Endothelial cell (in vitro differentiated cells): ENCODE results near the gene DPM2. TPM values are rescaled to one million over a fixed set of nuclear protein-coding genes. Genes with fewer than 3 reads are reported as not detected.

ENCODE experiments used
- DNase-seq: peaks from one replicate; pipeline ENCODE4 v3.0.0; 2021; ENCODE audit warnings: low spot score
- H3K27ac Mint-ChIP-seq: one replicate; pipeline ENCODE4 v1.8.0; 2021; ENCODE audit warnings: mixed read lengths, inconsistent platforms; ENCODE audit not compliant: unreplicated experiment
- H3K27me3 Mint-ChIP-seq: one replicate; pipeline ENCODE4 v1.8.0; 2021; ENCODE audit warnings: mild to moderate bottlenecking, moderate library complexity, mixed read lengths, inconsistent platforms; ENCODE audit not compliant: unreplicated experiment
- H3K36me3 Mint-ChIP-seq: one replicate; pipeline ENCODE4 v1.8.0; 2021; ENCODE audit warnings: mild to moderate bottlenecking, low read depth, mixed read lengths, inconsistent platforms; ENCODE audit not compliant: unreplicated experiment
- H3K4me1 Mint-ChIP-seq: one replicate; pipeline ENCODE4 v1.8.0; 2021; ENCODE audit warnings: mild to moderate bottlenecking, mixed read lengths, inconsistent platforms; ENCODE audit not compliant: unreplicated experiment
- H3K4me3 Mint-ChIP-seq: one replicate; pipeline ENCODE4 v1.8.0; 2021; ENCODE audit warnings: mild to moderate bottlenecking, mixed read lengths, inconsistent platforms; ENCODE audit not compliant: unreplicated experiment
- H3K9me3 Mint-ChIP-seq: one replicate; pipeline ENCODE4 v1.8.0; 2021; ENCODE audit warnings: mixed read lengths, inconsistent platforms; ENCODE audit not compliant: unreplicated experiment
- CTCF ChIP-seq: fragments of 200-600 bp; sonication (generic); IDR thresholded peaks from one replicate; pipeline ENCODE4 v1.5.0; 2021; ENCODE audit warnings: antibody characterized with exemption; ENCODE audit not compliant: unreplicated experiment
- total RNA-seq: library from RNA; stranded (reverse); fragmentation: NEBNext Ultra II Directional; extraction: Animal tissue kit (Norgen Biotek cat#: 25700); gene quantifications from one replicate; pipeline ENCODE4 v1.2.1, GENCODE V29; 2021; ENCODE audit not compliant: unreplicated experiment

DPM2 gene
- total RNA-seq, 1 donor from 2014 or later, result 31.5 TPM

GRCh38 chr9:127890053-127890452 lies 47.6 kb downstream of the DPM2 start:
- Mint-ChIP-seq H3K4me3 (no peak overlapping the region), H3K27ac (no peak overlapping the region), H3K27me3 (no peaks in the 10 kb centered on the region), H3K9me3 (no peaks in the 10 kb centered on the region), H3K4me1 (peaks cover 9% of the 10 kb centered on the region), H3K36me3 (peaks cover 57% of the 10 kb centered on the region)
- TF ChIP-seq CTCF, result no peak
- no peak for DNase-seq

GRCh38 chr9:127887792-127888191 lies 49.9 kb downstream of the DPM2 start:
- no peak overlapping the region for H3K4me3 Mint-ChIP-seq
- H3K4me1 Mint-ChIP-seq, result peaks cover 27% of the 10 kb centered on the region
- peak; percentile 5 for DNase-seq
- peak; percentile 28 for TF ChIP-seq CTCF
- H3K27me3 Mint-ChIP-seq, result peaks cover 6% of the 10 kb centered on the region
- H3K9me3 Mint-ChIP-seq, result no peaks in the 10 kb centered on the region
- no peak overlapping the region for H3K27ac Mint-ChIP-seq
- peaks cover 36% of the 10 kb centered on the region for H3K36me3 Mint-ChIP-seq

GRCh38 chr9:127886401-127886972 lies 51.2 kb downstream of the DPM2 start:
- H3K27me3 Mint-ChIP-seq, result peaks cover 9% of the 10 kb centered on the region
- H3K36me3 Mint-ChIP-seq, result peaks cover 28% of the 10 kb centered on the region
- H3K4me3 Mint-ChIP-seq, result peak overlapping the region; percentile 68
- no peak overlapping the region for H3K27ac Mint-ChIP-seq
- no peaks in the 10 kb centered on the region for H3K9me3 Mint-ChIP-seq
- TF ChIP-seq CTCF, result no peak
- DNase-seq, result no peak
- H3K4me1 Mint-ChIP-seq, result peaks cover 30% of the 10 kb centered on the region

- Mint-ChIP-seq H3K9me3 (no peaks in the 10 kb centered on the region), H3K36me3 (peaks cover 23% of the 10 kb centered on the region), H3K27me3 (peaks cover 9% of the 10 kb centered on the region), H3K27ac (no peak overlapping the region), H3K4me3 (peak overlapping the region; percentile 68), H3K4me1 (peaks cover 32% of the 10 kb centered on the region)
- no peak for DNase-seq
- TF ChIP-seq CTCF, result no peak
Observed at GRCh38 chr9:127885508-127886281, 52.0 kb downstream of the DPM2 start.

Other genes with a start within 250 kb of the DPM2 start
- 0.85 TPM for gene CFAP157, start 230.9 kb downstream of the DPM2 start, total RNA-seq
- 15.3 TPM for gene PTRH1, start 222.2 kb downstream of the DPM2 start, total RNA-seq
- 0.08 TPM for gene TTC16, start 221.8 kb downstream of the DPM2 start, total RNA-seq
- 29.1 TPM for gene TOR2A, start 202.6 kb downstream of the DPM2 start, total RNA-seq
- gene SH2D3C, start 159.2 kb downstream of the DPM2 start, total RNA-seq, result 137 TPM
- 188 TPM for gene CDK9, start 151.8 kb downstream of the DPM2 start, total RNA-seq
- 51.3 TPM for gene FPGS, start 135.0 kb downstream of the DPM2 start, total RNA-seq
- 113 TPM for gene ENG, start 83.2 kb downstream of the DPM2 start, total RNA-seq
- 63.3 TPM for gene AK1, start 60.2 kb downstream of the DPM2 start, total RNA-seq
- 80.0 TPM for gene ST6GALNAC6, start 38.3 kb downstream of the DPM2 start, total RNA-seq
- 25.0 TPM for gene ST6GALNAC4, start 20.8 kb downstream of the DPM2 start, total RNA-seq
- gene PIP5KL1, start 7.1 kb downstream of the DPM2 start, total RNA-seq, result 2.4 TPM
- gene EEIG1, start 43.1 kb upstream of the DPM2 start, total RNA-seq, result 27.3 TPM
- gene NAIF1, start 129.5 kb upstream of the DPM2 start, total RNA-seq, result 9.9 TPM
- gene SLC25A25, start 130.4 kb upstream of the DPM2 start, total RNA-seq, result 8.5 TPM
- gene PTGES2, start 189.9 kb upstream of the DPM2 start, total RNA-seq, result 39.8 TPM
- gene LCN2, start 211.6 kb upstream of the DPM2 start, total RNA-seq, result not detected
- gene BBLN, start 222.4 kb upstream of the DPM2 start, total RNA-seq, result 62.1 TPM